Prostate gland (tissue), 2 donors: ENCODE measurements around the gene ARMC3. TPM values are rescaled to one million over a fixed set of nuclear protein-coding genes. Genes with fewer than 3 reads are reported as not detected.

Experiments used
- DNase-seq: peaks from one replicate; pipeline ENCODE4 v3.0.0-alpha.2; 2019; ENCODE audit warnings: low spot score
- H3K27ac ChIP-seq, 2 donors: fragments of 200-600 bp; sonication (generic); 2 replicates each; pipeline ENCODE4 v1.5.1; 2017 to 2019
- H3K27me3 ChIP-seq: fragments of 200-600 bp; sonication (generic); replicated peaks from 2 replicates; pipeline ENCODE4 v1.5.1; 2019; ENCODE audit not compliant: insufficient read depth
- H3K36me3 ChIP-seq, 2 donors: fragments of 200-600 bp; sonication (generic); 1 replicate in 1 of 2; 2 replicates in 1 of 2; pipeline versions ENCODE4 v1.5.1 to v1.8.1; 2017 to 2019
- H3K4me1 ChIP-seq: fragments of 200-600 bp; sonication (generic); replicated peaks from 2 replicates; pipeline ENCODE4 v1.5.1; 2019
- H3K4me3 ChIP-seq, 2 donors: fragments of 200-600 bp; sonication (generic); 2 replicates each; pipeline ENCODE4 v1.5.1; 2017 to 2019
- H3K9me3 ChIP-seq: fragments of 200-600 bp; sonication (generic); 2 replicates; pipeline ENCODE4 v1.5.1; 2017
- CTCF ChIP-seq, 4 experiments: fragments of 200-600 bp in 2 of 4; fragments of 450-650 bp in 2 of 4; sonication (generic) in 2 of 4; IDR thresholded peaks; 1 replicate in 3 of 4; 2 replicates in 1 of 4; pipeline ENCODE4 v1.5.1; 2016 to 2019; ENCODE audit warnings: antibody characterized with exemption in 4 of 4, mild to moderate bottlenecking in 2 of 4, moderate library complexity in 2 of 4
- POLR2A ChIP-seq: fragments of 450-650 bp; IDR thresholded peaks from one replicate; pipeline ENCODE4 v1.6.1; 2016; ENCODE audit warnings: antibody characterized with exemption, mild to moderate bottlenecking
- POLR2AphosphoS5 ChIP-seq: sonication (generic); formaldehyde crosslinking; IDR thresholded peaks from one replicate; pipeline ENCODE4 v1.6.1; 2017; ENCODE audit warnings: antibody characterized with exemption
- WGBS: methylation state at CpG from one replicate; pipeline ENCODE4 v1.1.5; 2018; 5-methylcytosine and 5-hydroxymethylcytosine counted together
- intact Hi-C: fragments of 100-400 bp; cut with DNase I; formaldehyde crosslinking; loops from one replicate; pipeline ENCODE4 v1.14.2; 2022
- total RNA-seq, 2 donors: library from RNA; depleted of rRNA; stranded (reverse); fragments of >200 nt; gene quantifications; one replicate each; pipeline ENCODE4 v1.1.0, GENCODE V29; 2016

ARMC3 gene
- total RNA-seq, 2 donors from 2014 or later = 5.0 TPM; not detected in 1

DNA sequence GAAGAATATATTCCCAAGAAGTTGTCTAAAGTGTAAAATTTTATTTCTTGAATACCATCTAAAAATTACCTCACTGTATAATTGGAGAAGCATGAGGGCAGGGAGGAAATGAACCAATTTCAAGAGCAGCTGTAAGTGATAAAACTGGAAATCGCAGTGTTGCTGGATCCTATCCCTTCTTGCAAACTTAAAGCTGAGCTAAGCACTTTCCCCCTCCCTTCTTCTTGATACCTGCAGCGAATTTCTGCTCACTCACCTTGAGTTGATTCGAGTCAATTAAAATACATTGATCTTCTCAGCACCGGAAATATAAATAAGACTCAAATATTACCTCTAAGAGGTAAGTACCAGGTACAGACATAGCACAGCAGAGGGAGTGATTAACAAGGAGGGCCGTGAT, 65.5 kb downstream of the ARMC3 start:
- intact Hi-C loops = loop anchor here (5.0 kb wide), 1 partner anchor 74 kb away; no protein-coding TSS in a partner anchor

GRCh38 chr10:22997096-22997495, 69.2 kb downstream of the ARMC3 start:
- intact Hi-C loops = no loop called here
- H3K36me3 ChIP-seq = no peaks in the 10 kb centered on the region
- H3K4me1 ChIP-seq = no peaks in the 10 kb centered on the region
- no peak for DNase-seq
- no peaks in the 10 kb centered on the region for H3K27me3 ChIP-seq
- no peak overlapping the region for H3K27ac ChIP-seq
- no peaks in the 10 kb centered on the region for H3K9me3 ChIP-seq
- TF ChIP-seq POLR2A (no peak), CTCF (IDR thresholded peaks at IDR 0.05) (no peak), POLR2AphosphoS5 (no peak)
- WGBS = 37% methylated on average over 2 of the region's 2 CpGs
- H3K4me3 ChIP-seq = no peak overlapping the region

More for the DNA sequence above, 65.5 kb downstream of the ARMC3 start:
- no peak for TF ChIP-seq POLR2A
- TF ChIP-seq CTCF (IDR thresholded peaks at IDR 0.05) = no peak
- TF ChIP-seq POLR2AphosphoS5 = no peak
- Histone ChIP-seq H3K27ac (no peak overlapping the region), H3K27me3 (no peaks in the 10 kb centered on the region), H3K4me3 (no peak overlapping the region), H3K4me1 (no peaks in the 10 kb centered on the region), H3K36me3 (no peaks in the 10 kb centered on the region), H3K9me3 (no peaks in the 10 kb centered on the region)
- WGBS = 83% methylated on average over 5 of the region's 5 CpGs
- no peak for DNase-seq

GRCh38 chr10:22998091-22998490, 70.2 kb downstream of the ARMC3 start:
- Histone ChIP-seq H3K27me3 (no peaks in the 10 kb centered on the region), H3K27ac (no peak overlapping the region), H3K4me1 (no peaks in the 10 kb centered on the region), H3K9me3 (no peaks in the 10 kb centered on the region), H3K36me3 (no peaks in the 10 kb centered on the region), H3K4me3 (no peak overlapping the region)
- 74% methylated on average over 12 of the region's 12 CpGs for WGBS
- intact Hi-C loops = no loop called here
- TF ChIP-seq POLR2AphosphoS5 = no peak
- TF ChIP-seq POLR2A = no peak
- no peak for TF ChIP-seq CTCF (IDR thresholded peaks at IDR 0.05)
- DNase-seq = no peak

- TF ChIP-seq CTCF (IDR thresholded peaks at IDR 0.05) = no peak
- no peak for TF ChIP-seq POLR2AphosphoS5
- no peak for TF ChIP-seq POLR2A
- WGBS = 86% methylated on average over 2 of the region's 2 CpGs
- Histone ChIP-seq H3K27ac (no peak overlapping the region), H3K4me1 (no peaks in the 10 kb centered on the region), H3K9me3 (no peaks in the 10 kb centered on the region), H3K27me3 (no peaks in the 10 kb centered on the region), H3K36me3 (no peaks in the 10 kb centered on the region), H3K4me3 (no peak overlapping the region)
- intact Hi-C loops = no loop called here
- no peak for DNase-seq
Measured at GRCh38 chr10:22999942-23000341, 72.1 kb downstream of the ARMC3 start.

DNA sequence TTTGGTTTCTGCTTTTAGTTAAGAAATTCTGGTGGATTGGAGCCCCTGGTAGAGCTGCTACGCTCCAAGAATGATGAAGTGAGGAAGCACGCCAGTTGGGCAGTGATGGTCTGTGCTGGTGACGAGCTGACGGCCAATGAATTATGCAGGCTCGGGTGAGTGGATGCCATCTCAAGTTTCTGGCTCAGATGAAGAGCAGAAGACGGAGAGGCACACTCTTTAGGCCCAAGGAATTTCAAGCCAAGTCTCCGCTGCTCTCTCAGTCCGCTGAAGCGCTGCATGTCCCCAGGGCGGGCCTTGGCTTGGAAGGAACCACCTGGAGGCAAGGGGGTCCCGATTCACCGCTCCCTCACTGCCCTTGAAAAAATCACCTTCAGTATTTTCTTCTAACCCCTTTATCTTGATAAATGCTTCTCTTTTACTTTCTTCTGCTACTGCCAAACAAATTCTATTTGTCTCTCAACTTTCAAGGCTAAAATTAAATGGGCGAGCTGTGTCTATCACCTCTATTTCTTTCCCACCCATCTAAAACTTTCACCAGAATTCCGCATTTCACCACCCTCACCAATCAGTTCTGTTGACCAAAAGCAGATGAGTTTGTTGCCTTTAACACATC, 74.2 kb downstream of the ARMC3 start:
- intact Hi-C loops = no loop called here
- Histone ChIP-seq H3K4me3 (no peak overlapping the region), H3K9me3 (no peaks in the 10 kb centered on the region), H3K4me1 (no peaks in the 10 kb centered on the region), H3K27me3 (peaks cover under 1% of the 10 kb centered on the region), H3K36me3 (no peaks in the 10 kb centered on the region), H3K27ac (no peak overlapping the region)
- TF ChIP-seq CTCF (IDR thresholded peaks at IDR 0.05) = no peak
- no peak for TF ChIP-seq POLR2AphosphoS5
- no peak for DNase-seq
- 90% methylated on average over 14 of the region's 14 CpGs for WGBS
